Inflammatory macrophage treated with lipopolysaccharide for 1 hour (primary cell): ENCODE results near the gene NRXN3.
A peak's percentile ranks its signal among the peaks of the same experiment; 100 is the strongest.

Source experiments
- DNase-seq, 2 donors: peaks; one replicate each; pipeline ENCODE4 v3.0.0-alpha.2; 2020 to 2022

The NRXN3 gene

DNA sequence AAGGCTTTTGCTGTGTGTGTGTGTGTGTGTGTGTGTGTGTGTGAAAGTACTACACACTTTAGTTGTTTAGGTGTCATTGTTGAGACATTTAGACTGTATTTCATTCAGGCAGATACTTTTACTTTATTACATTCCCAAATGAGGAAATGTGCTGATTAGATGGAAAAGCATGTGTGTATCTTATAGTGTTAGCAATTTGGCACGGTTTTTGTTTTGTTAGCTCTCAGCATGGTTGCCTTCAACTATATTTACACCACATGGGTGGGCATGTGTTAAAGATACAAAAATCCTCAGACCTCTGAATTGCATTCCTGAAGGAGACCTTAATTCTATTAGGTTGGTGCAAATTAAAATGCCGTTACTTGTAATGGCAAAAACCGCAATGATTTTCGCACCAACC, 1161.7 kb downstream of the NRXN3 start:
- DNase-seq = no peak

GRCh38 chr14:79332504-79333197, 1162.5 kb downstream of the NRXN3 start:
- no peak for DNase-seq

- no peak for DNase-seq
Observed at GRCh38 chr14:79333198-79333546, 1163.0 kb downstream of the NRXN3 start.

GRCh38 chr14:79334272-79334671, 1164.1 kb downstream of the NRXN3 start:
- DNase-seq = no peak

DNA sequence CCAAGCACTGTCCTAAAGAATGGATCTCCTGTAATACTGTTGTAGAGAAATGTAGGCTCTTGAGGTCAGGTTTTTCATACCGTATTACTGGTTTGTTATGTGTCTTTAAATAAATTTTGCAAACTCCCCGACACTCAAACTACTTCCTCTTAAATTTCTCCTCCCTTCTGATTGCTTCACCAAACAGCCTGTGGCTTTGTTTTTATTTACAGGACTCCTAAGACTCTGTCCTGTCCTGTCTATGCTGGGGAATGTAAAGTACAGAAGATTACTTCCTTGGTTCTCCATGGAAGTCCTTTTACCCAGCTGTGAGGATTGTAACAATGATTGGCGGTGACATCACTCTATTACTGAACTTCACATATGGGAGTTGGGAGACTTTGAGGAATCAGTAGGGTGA, 1167.6 kb downstream of the NRXN3 start:
- DNase-seq = peak in 1 of 2 donors; percentile 2

DNA sequence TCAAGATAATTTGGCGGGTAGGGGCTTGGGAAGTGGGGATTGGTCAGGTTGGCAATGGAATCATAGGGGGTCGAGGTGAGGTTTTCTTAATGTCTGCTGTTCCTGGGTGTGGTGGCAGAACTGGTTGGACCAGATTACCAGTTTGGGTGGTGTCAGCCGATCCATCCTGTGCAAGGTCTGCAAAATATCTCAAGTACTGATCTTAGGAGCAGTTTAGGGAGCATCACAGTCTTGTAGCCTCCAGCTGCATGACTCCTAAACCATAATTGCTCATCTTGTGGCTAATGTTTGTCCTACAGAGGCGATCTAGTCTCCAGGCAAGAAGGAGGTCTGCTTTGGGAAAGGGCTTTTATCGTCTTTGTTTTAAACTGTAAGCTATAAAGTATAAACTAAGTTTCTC, 1172.8 kb downstream of the NRXN3 start:
- DNase-seq = no peak

- no peak for DNase-seq
Observed at GRCh38 chr14:79351011-79351410, 1180.8 kb downstream of the NRXN3 start.

DNA sequence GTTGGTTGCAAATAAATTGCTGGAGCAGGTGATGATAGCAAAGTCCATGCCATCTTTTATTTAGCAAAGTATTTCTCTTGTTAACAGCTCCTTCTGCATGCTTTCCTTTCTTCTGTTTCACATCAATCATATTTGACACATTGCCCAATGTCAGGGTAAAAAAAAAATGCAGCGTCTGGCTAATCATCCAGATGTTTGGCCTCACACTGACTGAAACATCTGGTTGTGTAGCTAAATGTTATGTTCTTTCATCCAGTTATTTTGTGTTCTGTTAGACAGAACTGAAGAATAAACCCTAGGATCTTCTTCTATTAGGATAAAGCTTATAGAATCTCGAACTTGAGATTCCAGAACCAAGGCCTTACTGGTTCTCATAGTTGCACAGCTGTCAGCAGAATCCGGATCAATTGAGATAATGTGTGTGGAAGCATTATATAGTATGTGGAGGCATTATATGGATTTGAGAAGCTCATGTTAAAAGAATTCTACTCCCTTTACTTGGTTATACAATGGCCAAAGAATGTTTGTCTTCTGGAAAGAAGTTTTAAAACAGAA, 1182.0 kb downstream of the NRXN3 start:
- DNase-seq = no peak

GRCh38 chr14:79354336-79354735, 1184.2 kb downstream of the NRXN3 start:
- DNase-seq = no peak

GRCh38 chr14:79356040-79356439, 1185.9 kb downstream of the NRXN3 start:
- no peak for DNase-seq

DNA sequence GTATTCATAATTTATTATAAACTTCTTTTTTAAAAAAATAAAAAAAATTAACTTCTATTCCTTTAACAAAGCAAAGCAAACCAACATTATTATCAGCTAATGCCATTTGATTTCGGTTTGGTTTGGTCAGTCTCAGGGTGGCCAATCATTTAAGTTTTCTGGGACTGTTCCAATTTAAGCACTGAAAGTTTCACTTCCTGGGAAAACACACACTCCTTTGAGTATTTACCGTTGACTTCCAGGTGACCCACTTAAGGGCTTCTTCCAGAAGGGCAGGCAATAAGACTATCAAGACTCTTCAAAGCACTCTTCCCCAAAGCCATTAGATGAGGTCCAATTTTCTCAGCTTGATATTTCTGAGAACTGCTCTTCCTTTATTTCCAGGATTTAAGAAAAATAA, 1187.1 kb downstream of the NRXN3 start:
- no peak for DNase-seq

- no peak for DNase-seq
Observed at GRCh38 chr14:79363291-79363690, 1193.1 kb downstream of the NRXN3 start.

DNA sequence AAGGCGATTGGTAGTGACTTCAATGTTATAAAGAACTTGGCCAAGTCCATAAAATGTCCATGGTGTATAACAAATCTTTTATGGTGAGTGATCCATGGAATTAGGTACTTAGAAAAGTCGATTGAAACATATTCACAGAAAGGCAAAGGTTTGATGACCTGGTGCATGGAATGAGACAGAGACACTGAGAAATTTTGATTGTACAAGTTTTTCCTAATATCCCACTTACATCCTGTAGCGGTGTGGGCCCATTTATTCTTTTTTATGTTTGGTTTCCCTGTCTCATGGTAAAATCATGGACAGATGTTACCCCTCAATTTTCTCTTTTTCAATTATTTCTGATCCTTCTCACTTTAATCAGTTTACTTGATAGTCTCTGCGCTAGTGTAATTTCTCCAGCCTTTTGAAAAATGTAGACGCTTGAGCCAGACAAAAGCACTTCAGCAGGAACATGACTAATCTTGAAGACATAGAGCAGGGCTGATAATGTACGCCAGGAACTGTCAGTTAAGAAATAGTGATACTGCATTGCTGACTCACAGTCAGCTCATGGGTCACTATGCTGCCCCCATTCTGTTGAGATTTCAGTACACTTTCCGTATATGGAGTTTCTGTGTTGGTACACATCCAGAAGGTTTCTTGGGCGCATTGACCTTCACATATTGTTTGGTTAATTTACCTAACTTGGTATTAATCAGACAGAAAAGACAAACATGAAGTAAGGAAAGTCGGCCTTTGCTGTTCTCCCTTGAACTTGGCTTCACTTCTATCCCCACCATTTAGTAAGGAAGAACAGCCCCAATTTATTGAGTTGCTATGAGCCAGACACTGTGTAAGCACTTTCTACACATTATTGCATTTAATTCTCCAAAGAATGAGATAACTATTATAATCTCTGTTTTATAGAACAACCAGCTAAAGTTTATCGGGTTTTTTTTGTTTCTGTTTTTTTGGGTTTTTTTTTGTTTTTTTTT, 1199.5 kb downstream of the NRXN3 start:
- no peak for DNase-seq

GRCh38 chr14:79370969-79371368, 1200.8 kb downstream of the NRXN3 start:
- no peak for DNase-seq

- DNase-seq = no peak
Observed at GRCh38 chr14:79373451-79373850, 1203.3 kb downstream of the NRXN3 start.

DNA sequence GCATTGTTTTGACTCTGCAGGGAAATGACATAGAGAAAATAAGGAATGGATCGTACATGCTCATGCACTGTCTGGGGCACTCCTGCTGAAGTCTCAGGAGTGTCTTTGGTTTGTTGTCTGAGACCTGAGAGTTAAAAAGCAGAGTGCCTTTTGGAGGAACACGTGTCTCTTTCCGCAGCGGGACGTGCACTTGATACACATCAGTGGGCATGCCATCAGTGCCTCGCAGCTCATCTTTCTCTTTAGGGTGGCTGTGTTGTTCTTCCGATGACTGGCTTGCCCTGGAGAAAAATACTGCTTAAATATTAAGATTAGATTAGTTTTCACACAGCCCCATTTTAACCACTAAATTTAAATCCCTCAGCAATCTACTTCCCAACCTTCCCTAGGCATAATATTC, 1205.2 kb downstream of the NRXN3 start:
- no peak for DNase-seq

GRCh38 chr14:79376557-79376956, 1206.4 kb downstream of the NRXN3 start:
- DNase-seq = no peak

DNA sequence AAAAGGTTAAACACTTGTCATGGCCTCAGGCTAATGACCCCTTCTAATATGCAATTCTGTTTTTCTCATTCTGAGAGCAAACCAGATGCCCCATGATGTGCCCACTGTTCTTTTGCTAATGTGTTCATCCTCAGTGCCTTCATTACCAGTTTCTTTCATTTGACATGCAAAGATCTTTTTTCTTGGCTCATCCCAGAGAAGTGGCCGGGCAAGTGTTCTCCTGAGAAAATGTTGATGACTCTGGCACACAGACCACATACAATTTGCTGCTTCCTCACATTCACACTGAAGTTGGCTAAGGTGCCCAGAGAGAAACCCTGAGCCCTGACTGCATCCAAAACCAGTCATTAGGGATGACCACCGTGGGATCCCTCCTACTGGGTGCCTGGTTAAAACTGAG, 1207.8 kb downstream of the NRXN3 start:
- DNase-seq = no peak

DNA sequence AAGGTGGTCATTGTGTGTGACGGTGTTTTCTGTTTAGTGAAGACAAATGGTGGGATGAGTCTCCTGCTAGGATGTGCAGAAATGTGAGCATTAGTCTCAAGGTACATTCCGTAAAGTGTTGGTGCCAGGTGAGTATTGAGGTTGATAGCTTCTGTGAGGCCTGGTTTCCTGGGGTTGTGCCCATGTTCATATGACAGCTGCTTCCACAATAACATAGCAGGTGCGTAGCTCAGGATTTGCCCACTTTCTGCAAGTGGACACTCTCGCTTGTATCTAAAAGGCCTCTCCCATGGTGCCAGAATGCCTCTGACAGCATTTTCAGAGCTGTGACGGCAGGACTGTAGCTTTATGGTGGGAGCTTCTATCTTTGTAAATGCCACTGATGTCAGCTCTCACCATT, 1209.1 kb downstream of the NRXN3 start:
- no peak for DNase-seq

DNA sequence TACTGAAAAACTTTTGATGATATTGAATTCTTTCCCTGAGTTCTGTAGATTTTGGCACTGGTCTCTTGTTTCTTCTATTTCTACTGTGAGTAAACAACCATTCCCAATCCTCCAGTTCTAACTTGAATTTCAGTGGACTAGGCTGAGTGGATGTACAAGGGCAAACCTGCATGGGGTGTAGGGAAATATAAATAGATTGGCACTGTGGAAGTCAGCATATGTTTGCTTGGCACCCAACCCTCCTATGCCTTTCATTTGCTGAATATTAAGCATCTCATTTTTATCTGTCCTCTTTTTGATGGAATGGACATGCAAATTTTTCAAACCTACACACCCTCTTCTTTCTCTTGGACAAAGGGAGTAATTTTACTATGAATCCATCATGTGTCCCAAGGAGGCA, 1212.9 kb downstream of the NRXN3 start:
- DNase-seq = no peak

GRCh38 chr14:79383475-79383874, 1213.3 kb downstream of the NRXN3 start:
- no peak for DNase-seq

- DNase-seq = no peak
Observed at GRCh38 chr14:79395061-79395460, 1224.9 kb downstream of the NRXN3 start.

DNA sequence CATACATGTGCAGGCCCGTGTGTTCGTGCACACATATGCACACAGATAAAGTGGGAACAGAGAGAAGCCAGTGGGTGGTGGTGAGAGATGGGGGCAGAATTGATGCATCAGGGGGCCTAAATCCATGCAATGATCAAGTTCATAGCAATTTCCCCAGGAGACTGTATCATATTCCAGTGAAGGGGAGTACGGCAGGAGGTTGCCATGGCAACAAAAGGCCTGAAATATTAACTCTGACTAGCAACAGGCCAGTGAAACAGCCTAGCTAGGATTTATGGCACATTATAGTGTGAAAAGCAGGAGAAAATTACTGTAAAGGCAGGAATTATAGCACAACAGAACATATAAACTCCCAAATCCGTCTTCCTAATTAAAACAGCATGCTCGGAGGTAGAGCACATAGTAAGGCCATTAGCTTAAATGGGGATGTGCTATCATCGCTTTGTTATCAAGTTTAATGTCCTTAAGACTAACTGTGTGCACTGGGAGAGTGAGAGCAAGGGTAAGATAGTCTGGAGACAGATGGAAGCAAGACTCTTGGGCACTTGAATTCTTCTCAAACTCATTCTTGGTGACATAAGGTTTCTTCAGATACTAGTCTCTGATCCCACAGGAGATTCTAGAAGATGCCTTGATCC, 1234.8 kb downstream of the NRXN3 start:
- DNase-seq = no peak

DNA sequence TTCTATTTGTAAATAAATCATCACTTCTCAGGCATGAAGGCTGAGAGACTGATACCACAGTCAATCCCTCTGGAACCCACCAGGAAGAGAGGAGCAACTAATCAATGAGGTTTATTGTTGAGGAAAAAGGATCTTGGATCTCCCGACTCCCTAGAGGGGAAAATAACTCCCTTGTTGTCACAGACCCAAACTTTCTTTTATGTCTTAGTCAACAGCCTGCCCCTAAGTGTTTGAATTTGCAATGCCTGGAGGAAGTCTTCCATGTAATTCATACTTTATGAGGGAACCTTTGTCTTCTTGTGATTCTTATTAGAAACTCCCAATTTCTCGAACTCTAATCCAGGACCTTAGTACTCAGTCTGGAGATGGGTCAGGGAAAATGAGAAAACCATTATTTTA, 1235.3 kb downstream of the NRXN3 start:
- DNase-seq = no peak
